Karpas-422 (cell line): ENCODE results near the gene WDR86. TPM values are rescaled to one million over a fixed set of nuclear protein-coding genes. Genes with fewer than 3 reads are reported as not detected.

ENCODE experiments used
- DNase-seq: peaks from one replicate; pipeline ENCODE4 v3.0.0-alpha.2; 2015
- H2AFZ ChIP-seq: fragments of 200-600 bp; sonication (generic); 2 replicates; pipeline ENCODE4 v1.6.1; 2014; ENCODE audit warnings: antibody characterized with exemption, low read length, mixed read lengths
- H3K27ac ChIP-seq: fragments of 200-600 bp; sonication (generic); 2 replicates; pipeline ENCODE4 v1.5.1; 2014; ENCODE audit warnings: mild to moderate bottlenecking, low read length, moderate library complexity
- H3K27me3 ChIP-seq: fragments of 200-600 bp; sonication (generic); 2 replicates; pipeline ENCODE4 v1.6.1; 2014; ENCODE audit warnings: low read length, mixed read lengths
- H3K36me3 ChIP-seq: fragments of 200-600 bp; sonication (generic); 2 replicates; pipeline ENCODE4 v1.6.1; 2014; ENCODE audit warnings: low read length, mixed read lengths; ENCODE audit not compliant: insufficient read depth
- H3K4me1 ChIP-seq: fragments of 200-600 bp; sonication (generic); 2 replicates; pipeline ENCODE4 v1.6.1; 2014; ENCODE audit warnings: mild to moderate bottlenecking, low read length, mixed read lengths
- H3K4me2 ChIP-seq: fragments of 200-600 bp; sonication (generic); 2 replicates; pipeline ENCODE4 v1.6.1; 2014; ENCODE audit warnings: low read length, low read depth, mild to moderate bottlenecking; ENCODE audit not compliant: poor library complexity, severe bottlenecking
- H3K4me3 ChIP-seq: fragments of 200-600 bp; sonication (generic); 2 replicates; pipeline ENCODE4 v1.5.1; 2014; ENCODE audit warnings: mild to moderate bottlenecking, antibody characterized with exemption, low read length, mixed read lengths
- H3K79me2 ChIP-seq: fragments of 200-600 bp; sonication (generic); 2 replicates; pipeline ENCODE4 v1.6.1; 2014; ENCODE audit warnings: mild to moderate bottlenecking, low read length, mixed read lengths
- H3K9ac ChIP-seq: fragments of 200-600 bp; sonication (generic); 2 replicates; pipeline ENCODE4 v1.6.0; 2014; ENCODE audit warnings: low read length
- H3K9me2 ChIP-seq: fragments of 200-600 bp; sonication (generic), shearing (Covaris generic); replicated peaks from 2 replicates; pipeline ENCODE4 v1.6.0; 2014; ENCODE audit warnings: mild to moderate bottlenecking, low read length, moderate library complexity; ENCODE audit not compliant: insufficient read depth
- H3K9me3 ChIP-seq: fragments of 300-700, 200-600 bp; sonication (generic); 2 replicates; pipeline ENCODE4 v1.6.1; 2014; ENCODE audit warnings: low read length, mixed read lengths
- H4K20me1 ChIP-seq: fragments of 200-600 bp; sonication (generic); 2 replicates; pipeline ENCODE4 v1.6.1; 2014; ENCODE audit warnings: mild to moderate bottlenecking, antibody characterized with exemption, low read length, low read depth; ENCODE audit not compliant: insufficient read depth
- total RNA-seq: library from RNA; depleted of rRNA; stranded (reverse); fragments of >200 nt; shearing (Covaris generic); gene quantifications from 2 replicates; pipeline ENCODE4 v1.2.3, GENCODE V29; 2014; ENCODE audit warnings: low replicate concordance

Gene WDR86
- total RNA-seq, 1 experiment from 2014 or later, result not detected

GRCh38 chr7:151446412-151446811 lies 36.6 kb upstream of the WDR86 start:
- Histone ChIP-seq H3K4me2 (no peak overlapping the region), H2AFZ (no peak overlapping the region), H3K4me3 (no peak overlapping the region), H3K4me1 (peaks cover 4% of the 10 kb centered on the region), H3K27ac (no peak overlapping the region), H3K27me3 (no peaks in the 10 kb centered on the region), H3K79me2 (no peaks in the 10 kb centered on the region), H3K9me2 (no peaks in the 10 kb centered on the region), H3K9me3 (no peaks in the 10 kb centered on the region), H3K36me3 (no peaks in the 10 kb centered on the region), H4K20me1 (no peaks in the 10 kb centered on the region), H3K9ac (no peak overlapping the region)
- no peak for DNase-seq

GRCh38 chr7:151444632-151445031 lies 34.8 kb upstream of the WDR86 start:
- no peaks in the 10 kb centered on the region for H3K9me2 ChIP-seq
- H3K9ac ChIP-seq, result no peak overlapping the region
- no peaks in the 10 kb centered on the region for H3K27me3 ChIP-seq
- no peaks in the 10 kb centered on the region for H3K36me3 ChIP-seq
- H3K79me2 ChIP-seq, result no peaks in the 10 kb centered on the region
- H3K4me2 ChIP-seq, result no peak overlapping the region
- no peak overlapping the region for H2AFZ ChIP-seq
- H3K9me3 ChIP-seq, result no peaks in the 10 kb centered on the region
- H3K4me3 ChIP-seq, result no peak overlapping the region
- H3K27ac ChIP-seq, result no peak overlapping the region
- no peak for DNase-seq
- peaks cover 4% of the 10 kb centered on the region for H3K4me1 ChIP-seq
- no peaks in the 10 kb centered on the region for H4K20me1 ChIP-seq

GRCh38 chr7:151442776-151443496 lies 33.1 kb upstream of the WDR86 start:
- Histone ChIP-seq H2AFZ (no peak overlapping the region), H4K20me1 (no peaks in the 10 kb centered on the region), H3K4me2 (no peak overlapping the region), H3K9me2 (no peaks in the 10 kb centered on the region), H3K27me3 (no peaks in the 10 kb centered on the region), H3K9ac (no peak overlapping the region), H3K27ac (no peak overlapping the region), H3K4me3 (no peak overlapping the region), H3K36me3 (no peaks in the 10 kb centered on the region), H3K79me2 (no peaks in the 10 kb centered on the region), H3K4me1 (peaks cover 4% of the 10 kb centered on the region), H3K9me3 (no peaks in the 10 kb centered on the region)
- no peak for DNase-seq

GRCh38 chr7:151440799-151441445 lies 31.1 kb upstream of the WDR86 start:
- no peaks in the 10 kb centered on the region for H3K9me3 ChIP-seq
- no peaks in the 10 kb centered on the region for H3K9me2 ChIP-seq
- no peak overlapping the region for H3K27ac ChIP-seq
- H3K27me3 ChIP-seq, result no peaks in the 10 kb centered on the region
- peaks cover 4% of the 10 kb centered on the region for H3K4me1 ChIP-seq
- no peak overlapping the region for H3K9ac ChIP-seq
- no peak overlapping the region for H2AFZ ChIP-seq
- no peaks in the 10 kb centered on the region for H3K36me3 ChIP-seq
- no peak overlapping the region for H3K4me3 ChIP-seq
- no peak overlapping the region for H3K4me2 ChIP-seq
- no peaks in the 10 kb centered on the region for H4K20me1 ChIP-seq
- H3K79me2 ChIP-seq, result no peaks in the 10 kb centered on the region
- DNase-seq, result no peak

GRCh38 chr7:151439855-151440798 lies 30.3 kb upstream of the WDR86 start, which contains the start of gene CRYGN:
Gene CRYGN, minus strand, starts transcription at chr7:151440141. Its CDS starts 224 bp downstream, at chr7:151439917.
- no peaks in the 10 kb centered on the region for H3K9me2 ChIP-seq
- H3K27me3 ChIP-seq, result no peaks in the 10 kb centered on the region
- peaks cover 4% of the 10 kb centered on the region for H3K4me1 ChIP-seq
- H2AFZ ChIP-seq, result no peak within 1 kb of the TSS
- H3K27ac ChIP-seq, result no peak within 1 kb of the TSS
- H4K20me1 ChIP-seq, result no peaks in the 10 kb centered on the region
- H3K79me2 ChIP-seq, result no peaks in the 10 kb centered on the region
- no peak within 1 kb of the TSS for H3K4me3 ChIP-seq
- no peaks in the 10 kb centered on the region for H3K9me3 ChIP-seq
- DNase-seq, result no peak
- H3K36me3 ChIP-seq, result no peaks in the 10 kb centered on the region
- no peak within 1 kb of the TSS for H3K4me2 ChIP-seq
- no peak within 1 kb of the TSS for H3K9ac ChIP-seq

GRCh38 chr7:151438864-151439601 lies 29.2 kb upstream of the WDR86 start:
- Histone ChIP-seq H4K20me1 (no peaks in the 10 kb centered on the region), H3K4me3 (no peak overlapping the region), H3K9me2 (no peaks in the 10 kb centered on the region), H3K36me3 (no peaks in the 10 kb centered on the region), H3K79me2 (no peaks in the 10 kb centered on the region), H3K4me1 (peaks cover 4% of the 10 kb centered on the region; the same call in 1 of the 2 replicates), H3K27me3 (no peaks in the 10 kb centered on the region), H3K9me3 (no peaks in the 10 kb centered on the region), H3K4me2 (no peak overlapping the region), H2AFZ (no peak overlapping the region), H3K27ac (no peak overlapping the region), H3K9ac (no peak overlapping the region)
- no peak for DNase-seq

DNA sequence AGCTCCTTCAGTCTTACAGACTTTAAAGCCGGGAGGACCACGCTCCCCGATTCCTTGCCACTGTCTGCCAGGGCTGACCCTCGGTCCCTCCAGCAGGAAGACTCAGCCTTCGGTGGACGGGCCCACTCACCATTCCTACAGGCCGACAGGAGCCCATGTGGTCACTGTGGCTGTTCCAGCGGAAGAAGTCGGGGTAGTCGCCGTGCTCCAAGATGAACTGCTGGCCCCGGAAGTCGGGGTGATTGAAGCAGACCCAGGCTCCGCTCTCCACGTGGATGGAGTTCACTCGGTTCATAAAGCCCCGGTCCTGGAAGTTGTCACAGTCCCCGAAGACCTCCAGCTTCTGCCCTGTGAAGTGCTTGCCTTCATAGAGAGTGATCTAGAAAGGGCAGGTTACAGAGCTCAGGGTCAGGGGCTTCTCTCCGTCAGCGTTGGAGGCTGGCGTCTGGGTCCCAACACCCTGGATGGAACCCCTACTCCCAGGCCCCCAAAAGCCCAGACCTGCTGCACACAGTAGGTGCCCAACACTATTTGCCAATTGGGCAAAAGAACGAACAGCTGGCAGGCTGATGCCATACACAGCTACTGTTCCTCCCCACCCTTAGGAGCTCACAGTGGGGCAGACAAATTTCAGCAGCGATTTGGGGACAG lies 28.2 kb upstream of the WDR86 start:
- Histone ChIP-seq H2AFZ (no peak overlapping the region), H3K4me1 (peaks cover 4% of the 10 kb centered on the region; the same call in 1 of the 2 replicates), H3K9me3 (no peaks in the 10 kb centered on the region), H3K4me3 (no peak overlapping the region), H4K20me1 (no peaks in the 10 kb centered on the region), H3K4me2 (no peak overlapping the region), H3K36me3 (no peaks in the 10 kb centered on the region), H3K79me2 (no peaks in the 10 kb centered on the region), H3K9me2 (no peaks in the 10 kb centered on the region), H3K27me3 (no peaks in the 10 kb centered on the region), H3K9ac (no peak overlapping the region), H3K27ac (no peak overlapping the region)
- no peak for DNase-seq
